Esophagus squamous epithelium (tissue), 5 donors: ENCODE results near the gene ANTKMT. TPM values are rescaled to one million over a fixed set of nuclear protein-coding genes. Genes with fewer than 3 reads are reported as not detected.
A peak's percentile ranks its signal among the peaks of the same experiment; 100 is the strongest.
"Not testable (repeated sequence)": the region's sequence is repeated elsewhere in the genome, so short reads cannot be mapped to it uniquely, and the experiment has no call there.

ENCODE experiments used
- DNase-seq: peaks from one replicate; lab custom pipeline; 2025; lab: John Stamatoyannopoulos, UW
- H3K27ac ChIP-seq, 4 donors: fragments of 200-600 bp; sonication (generic); one replicate each; pipeline ENCODE4 v1.5.1; 2016 to 2019; ENCODE audit warnings: mild to moderate bottlenecking in 1 of 4
- H3K27me3 ChIP-seq, 4 donors: fragments of 200-600 bp; sonication (generic); 1 replicate in 3 of 4; 2 replicates in 1 of 4; pipeline versions ENCODE4 v1.5.1 to v1.6.0; 2017 to 2021; ENCODE audit warnings: antibody characterized with exemption in 1 of 4
- H3K36me3 ChIP-seq, 3 donors: fragments of 200-600 bp; sonication (generic); one replicate each; pipeline ENCODE4 v1.5.1; 2016 to 2019
- H3K4me1 ChIP-seq, 3 donors: fragments of 200-600 bp; sonication (generic); one replicate each; pipeline ENCODE4 v1.5.1; 2017 to 2019
- H3K4me3 ChIP-seq, 4 donors: fragments of 200-600 bp; sonication (generic); 1 replicate in 3 of 4; 2 replicates in 1 of 4; pipeline ENCODE4 v1.5.1; 2016 to 2019; ENCODE audit warnings: mild to moderate bottlenecking in 2 of 4, moderate library complexity in 1 of 4
- H3K9me3 ChIP-seq, 3 donors: fragments of 200-600 bp; sonication (generic); one replicate each; pipeline ENCODE4 v1.5.1; 2016 to 2019
- POLR2A ChIP-seq, 4 donors: fragments of 450-650 bp; IDR thresholded peaks; one replicate each; pipeline ENCODE4 v1.6.1; 2017; ENCODE audit warnings: antibody characterized with exemption in 4 of 4, mild to moderate bottlenecking in 4 of 4, moderate library complexity in 3 of 4
- WGBS, 2 donors: methylation state at CpG; one replicate each; pipeline ENCODE4 v1.1.5; 2018; 5-methylcytosine and 5-hydroxymethylcytosine counted together
- intact Hi-C: fragments of 100-400 bp; cut with DNase I; formaldehyde crosslinking; loops from one replicate; pipeline ENCODE4 v1.15.0; 2022
- total RNA-seq, 4 donors: library from RNA; depleted of rRNA; stranded (reverse); fragments of >200 nt; gene quantifications; one replicate each; pipeline ENCODE4 v1.1.0, GENCODE V29; 2016
- TF ChIP-seq, protein P1 (sequence below), 6 experiments: fragments of 450-650 bp in 4 of 6; fragments of 200-600 bp in 2 of 6; sonication (generic) in 2 of 6; IDR thresholded peaks; one replicate each; pipeline ENCODE4 v1.5.1; 2016 to 2019; ENCODE audit warnings: antibody characterized with exemption in 6 of 6, mild to moderate bottlenecking in 4 of 6, moderate library complexity in 4 of 6
- donor health status: DM: yes; HTN: yes; CAD: no.

ANTKMT gene
- total RNA-seq, 4 donors from 2014 or later = 11.6 to 29.1 (median 24.2) TPM

DNA sequence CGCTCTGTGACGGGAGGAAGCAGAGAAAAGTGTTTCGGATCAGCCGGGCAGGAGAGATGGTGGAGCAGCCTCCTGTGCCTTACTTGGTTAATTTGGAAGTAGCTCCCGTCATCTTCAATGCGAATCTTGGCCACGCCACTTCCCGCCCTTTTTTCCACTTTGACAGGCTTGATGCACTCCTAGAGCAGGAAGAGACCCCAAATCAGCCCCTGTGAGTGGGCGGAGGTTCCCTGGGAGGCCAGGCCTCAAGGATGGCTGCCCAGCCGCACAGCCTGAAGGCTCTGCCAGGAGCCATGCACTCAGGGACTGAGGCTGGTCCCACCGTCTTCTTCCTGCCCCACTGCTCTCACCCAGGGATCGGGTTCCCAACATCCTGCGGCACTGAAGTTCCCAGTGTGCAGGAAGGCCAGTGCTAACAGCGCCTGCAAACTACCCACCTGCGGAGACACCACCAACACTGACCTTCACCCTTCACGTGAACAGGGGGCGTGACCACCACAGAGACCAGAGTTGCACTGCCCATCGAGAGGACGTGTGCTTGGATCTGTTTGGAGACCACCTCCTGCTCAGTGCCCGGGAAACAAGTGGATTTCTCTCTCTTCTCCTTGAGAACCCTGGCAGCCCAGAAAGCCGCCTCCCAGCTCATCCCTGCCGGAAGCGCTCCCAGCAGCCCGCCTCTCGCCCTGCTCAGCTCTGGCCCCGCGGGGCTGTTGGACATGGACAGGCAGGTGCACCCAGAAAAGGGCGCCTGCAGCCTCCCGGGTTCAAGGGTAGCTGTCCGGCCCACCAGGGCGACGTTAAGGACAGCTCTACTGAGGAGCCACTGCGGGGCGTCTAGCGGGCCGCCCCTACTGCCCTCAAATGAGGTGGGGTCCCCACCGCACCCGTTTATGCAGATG, 18.9 kb downstream of the ANTKMT start:
- TF ChIP-seq, protein P1, sequence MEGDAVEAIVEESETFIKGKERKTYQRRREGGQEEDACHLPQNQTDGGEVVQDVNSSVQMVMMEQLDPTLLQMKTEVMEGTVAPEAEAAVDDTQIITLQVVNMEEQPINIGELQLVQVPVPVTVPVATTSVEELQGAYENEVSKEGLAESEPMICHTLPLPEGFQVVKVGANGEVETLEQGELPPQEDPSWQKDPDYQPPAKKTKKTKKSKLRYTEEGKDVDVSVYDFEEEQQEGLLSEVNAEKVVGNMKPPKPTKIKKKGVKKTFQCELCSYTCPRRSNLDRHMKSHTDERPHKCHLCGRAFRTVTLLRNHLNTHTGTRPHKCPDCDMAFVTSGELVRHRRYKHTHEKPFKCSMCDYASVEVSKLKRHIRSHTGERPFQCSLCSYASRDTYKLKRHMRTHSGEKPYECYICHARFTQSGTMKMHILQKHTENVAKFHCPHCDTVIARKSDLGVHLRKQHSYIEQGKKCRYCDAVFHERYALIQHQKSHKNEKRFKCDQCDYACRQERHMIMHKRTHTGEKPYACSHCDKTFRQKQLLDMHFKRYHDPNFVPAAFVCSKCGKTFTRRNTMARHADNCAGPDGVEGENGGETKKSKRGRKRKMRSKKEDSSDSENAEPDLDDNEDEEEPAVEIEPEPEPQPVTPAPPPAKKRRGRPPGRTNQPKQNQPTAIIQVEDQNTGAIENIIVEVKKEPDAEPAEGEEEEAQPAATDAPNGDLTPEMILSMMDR (IDR thresholded peaks at IDR 0.05) = no peak
- TF ChIP-seq POLR2A (IDR thresholded peaks at IDR 0.05) = no peak
- peaks cover 11 to 33% (median 15%) of the 10 kb centered on the region in 3 donors for H3K4me1 ChIP-seq
- intact Hi-C loops = no loop called here
- 93% methylated on average over 4 to 8 of the region's 38 CpGs for WGBS, 2 donors
- peak overlapping the region in 3 of 4 donors; percentile 89 to 91 (median 91) for H3K27ac ChIP-seq
- H3K9me3 ChIP-seq = no peaks in the 10 kb centered on the region
- H3K36me3 ChIP-seq = peaks cover 18 to 46% (median 19%) of the 10 kb centered on the region in 3 donors
- H3K27me3 ChIP-seq = peaks cover 0 to 8% (median 0%) of the 10 kb centered on the region in 4 donors
- no peak for DNase-seq
- H3K4me3 ChIP-seq = peak overlapping the region; percentile 72 to 99 (median 95)

DNA sequence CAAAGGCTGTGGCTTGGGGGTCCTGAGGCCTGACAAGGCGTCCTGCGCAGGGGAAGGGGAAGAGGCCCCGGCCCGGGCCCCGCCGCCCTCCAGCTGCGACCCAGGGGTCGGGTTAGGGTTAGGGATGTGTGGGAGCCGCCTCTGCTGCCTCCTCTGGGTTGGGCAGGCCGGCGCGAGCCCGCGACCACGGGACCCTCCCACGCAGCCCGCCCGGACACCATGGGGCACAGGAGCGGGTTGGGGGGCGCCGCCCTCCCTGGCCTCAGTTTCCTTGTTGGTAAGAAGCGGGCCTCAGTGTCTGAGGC, 19.5 kb downstream of the ANTKMT start:
- intact Hi-C loops = no loop called here
- Histone ChIP-seq H3K36me3 (peaks cover 15 to 40% (median 16%) of the 10 kb centered on the region in 3 donors), H3K4me1 (peaks cover 11 to 33% (median 15%) of the 10 kb centered on the region in 3 donors), H3K4me3 (peak overlapping the region; percentile 72 to 99 (median 95)), H3K9me3 (no peaks in the 10 kb centered on the region), H3K27ac (peak overlapping the region; percentile 54 to 91 (median 90)), H3K27me3 (peaks cover 0 to 8% (median 0%) of the 10 kb centered on the region in 4 donors)
- no peak for DNase-seq
- TF ChIP-seq, protein P1 (IDR thresholded peaks at IDR 0.05) = no peak
- TF ChIP-seq POLR2A (IDR thresholded peaks at IDR 0.05) = no peak
- 0% methylated on average over 1 to 7 of the region's 22 CpGs for WGBS, 2 donors

DNA sequence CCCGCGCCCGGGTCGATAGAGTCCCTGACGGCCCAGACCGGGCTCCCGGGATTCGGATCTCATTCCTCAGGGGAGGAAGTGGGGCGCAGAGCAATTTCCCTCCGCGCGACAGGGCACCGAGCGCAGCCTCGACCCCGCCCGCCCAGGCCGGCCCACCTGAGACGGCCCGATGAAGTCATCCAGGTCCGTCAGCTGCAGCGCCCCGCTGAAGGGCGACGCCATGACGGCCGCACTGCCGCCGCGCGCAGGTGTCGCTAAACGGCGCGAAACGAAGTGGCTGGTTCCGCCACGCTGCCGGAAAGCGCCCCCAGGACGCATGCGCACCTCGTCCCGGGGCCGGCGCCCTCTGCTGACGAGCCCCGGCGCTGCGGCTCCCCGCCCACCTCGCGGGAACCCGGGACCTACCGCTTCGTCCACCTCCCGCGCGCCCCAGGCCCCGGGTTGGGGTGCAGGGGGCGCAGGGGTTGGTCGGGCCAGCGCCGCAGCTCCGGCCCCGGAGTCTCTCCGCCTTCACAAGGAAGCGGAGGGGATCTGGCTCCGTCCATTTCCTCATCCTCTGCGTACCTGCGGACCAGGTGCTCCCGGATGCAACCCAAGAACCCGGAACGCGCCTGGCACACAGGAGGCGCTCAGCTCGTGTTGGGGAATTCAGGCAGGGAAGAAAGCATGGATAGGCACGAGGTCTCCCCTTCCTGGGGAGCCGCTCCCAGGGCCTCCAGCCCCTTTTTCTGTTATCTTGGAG, 20.0 kb downstream of the ANTKMT start, which contains the start of gene CIAO3:
Gene CIAO3 (minus strand): TSS at position 234 of the 742 bp plus-strand sequence. CDS start 12 bp downstream, at position 222.
- intact Hi-C loops = no loop called here
- H3K27ac ChIP-seq = peak within 1 kb of the TSS; percentile 54 to 91 (median 90)
- WGBS, 2 donors = 0 to 1% methylated on average over 1 to 17 of the region's 79 CpGs
- H3K9me3 ChIP-seq = no peaks in the 10 kb centered on the region
- H3K4me1 ChIP-seq = peaks cover 11 to 33% (median 15%) of the 10 kb centered on the region in 3 donors
- H3K4me3 ChIP-seq = peak within 1 kb of the TSS; percentile 72 to 99 (median 95)
- H3K36me3 ChIP-seq = peaks cover 10 to 35% (median 16%) of the 10 kb centered on the region in 3 donors
- TF ChIP-seq, protein P1 (IDR thresholded peaks at IDR 0.05) = peak; percentile 84 to 100 (median 96)
- peak in 3 of 4 donors; percentile 19 to 83 (median 50) for TF ChIP-seq POLR2A (IDR thresholded peaks at IDR 0.05)
- H3K27me3 ChIP-seq = peaks cover 0 to 12% (median 0%) of the 10 kb centered on the region in 4 donors
- DNase-seq = no peak

DNA sequence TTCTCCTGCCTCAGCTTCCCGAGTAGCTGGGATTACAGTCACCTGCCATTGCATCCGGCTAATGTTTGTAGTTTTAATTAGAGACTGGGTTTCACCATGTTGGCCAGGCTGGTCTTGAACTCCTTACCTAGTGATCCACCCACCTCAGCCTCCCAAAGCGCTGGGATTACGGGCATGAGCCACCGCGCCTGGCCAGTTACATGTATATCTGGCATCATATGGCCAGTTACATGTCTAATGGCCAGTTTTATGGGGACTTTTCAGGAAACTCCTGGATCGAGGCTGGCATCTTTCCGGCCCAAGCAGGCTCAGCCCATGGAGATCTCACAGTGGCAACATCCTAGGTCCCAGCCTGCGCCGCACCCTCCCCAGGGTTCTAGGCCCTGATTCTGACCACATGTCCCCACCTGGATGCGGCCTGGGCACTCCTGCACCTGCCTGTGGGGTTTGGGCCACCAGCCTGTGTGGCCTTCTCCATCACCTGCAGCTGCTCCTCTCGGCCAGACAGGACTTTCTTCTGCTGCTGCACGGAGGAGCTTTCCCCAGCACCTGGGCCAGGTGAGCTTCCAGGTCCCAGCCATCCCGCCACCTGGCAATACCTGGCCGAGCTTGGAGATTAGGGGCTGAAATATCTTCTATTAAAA, 21.2 kb downstream of the ANTKMT start:
- no peaks in the 10 kb centered on the region for H3K9me3 ChIP-seq
- no peak overlapping the region for H3K27ac ChIP-seq
- H3K4me3 ChIP-seq = no peak overlapping the region
- peaks cover 0 to 12% (median 0%) of the 10 kb centered on the region in 4 donors for H3K27me3 ChIP-seq
- no peak for DNase-seq
- TF ChIP-seq, protein P1 (IDR thresholded peaks at IDR 0.05) = no peak
- no peak for TF ChIP-seq POLR2A (IDR thresholded peaks at IDR 0.05)
- intact Hi-C loops = no loop called here
- peaks cover 0 to 23% (median 8%) of the 10 kb centered on the region in 3 donors for H3K36me3 ChIP-seq
- peaks cover 11 to 33% (median 15%) of the 10 kb centered on the region in 3 donors for H3K4me1 ChIP-seq
- 84 to 87% methylated on average over 6 to 13 of the region's 15 CpGs for WGBS, 2 donors

DNA sequence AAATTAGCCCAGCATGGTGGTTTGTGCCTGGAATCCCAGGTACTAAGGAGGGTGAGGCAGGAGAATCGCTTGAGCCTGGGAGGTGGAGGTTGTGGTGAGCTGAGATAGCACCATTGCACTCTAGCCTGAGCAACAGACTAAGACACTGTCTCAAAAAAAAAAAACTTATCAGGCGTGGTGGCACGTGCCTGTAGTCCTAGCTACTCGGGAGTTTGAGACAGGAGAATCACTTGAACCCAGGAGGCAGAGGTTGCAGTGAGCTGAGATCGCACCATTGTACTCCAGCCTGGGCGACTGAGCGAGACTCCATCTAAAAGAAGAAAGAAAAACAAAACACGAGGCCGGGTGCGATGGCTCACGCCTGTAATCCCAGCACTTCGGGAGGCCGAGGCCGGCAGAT, 21.9 kb downstream of the ANTKMT start:
- DNase-seq, H3K4me3 ChIP-seq, H3K9me3 ChIP-seq, H3K27ac ChIP-seq, intact Hi-C loops: not testable (repeated sequence)
- 80 to 82% methylated on average over 14 of the region's 14 CpGs for WGBS, 2 donors
- H3K27me3 ChIP-seq = peaks cover 0 to 12% (median 0%) of the 10 kb centered on the region in 4 donors
- peaks cover 0 to 15% (median under 1%) of the 10 kb centered on the region in 3 donors for H3K36me3 ChIP-seq
- peaks cover 11 to 28% (median 13%) of the 10 kb centered on the region in 3 donors for H3K4me1 ChIP-seq
